NCI-H128 (cell line): ENCODE results near the gene WFDC2.
A peak's percentile ranks its signal among the peaks of the same experiment; 100 is the strongest.

Experiments used
- DNase-seq: peaks from one replicate; lab custom pipeline; 2025; ENCODE audit not compliant: unreplicated experiment; lab: John Stamatoyannopoulos, UW

Gene WFDC2

DNA sequence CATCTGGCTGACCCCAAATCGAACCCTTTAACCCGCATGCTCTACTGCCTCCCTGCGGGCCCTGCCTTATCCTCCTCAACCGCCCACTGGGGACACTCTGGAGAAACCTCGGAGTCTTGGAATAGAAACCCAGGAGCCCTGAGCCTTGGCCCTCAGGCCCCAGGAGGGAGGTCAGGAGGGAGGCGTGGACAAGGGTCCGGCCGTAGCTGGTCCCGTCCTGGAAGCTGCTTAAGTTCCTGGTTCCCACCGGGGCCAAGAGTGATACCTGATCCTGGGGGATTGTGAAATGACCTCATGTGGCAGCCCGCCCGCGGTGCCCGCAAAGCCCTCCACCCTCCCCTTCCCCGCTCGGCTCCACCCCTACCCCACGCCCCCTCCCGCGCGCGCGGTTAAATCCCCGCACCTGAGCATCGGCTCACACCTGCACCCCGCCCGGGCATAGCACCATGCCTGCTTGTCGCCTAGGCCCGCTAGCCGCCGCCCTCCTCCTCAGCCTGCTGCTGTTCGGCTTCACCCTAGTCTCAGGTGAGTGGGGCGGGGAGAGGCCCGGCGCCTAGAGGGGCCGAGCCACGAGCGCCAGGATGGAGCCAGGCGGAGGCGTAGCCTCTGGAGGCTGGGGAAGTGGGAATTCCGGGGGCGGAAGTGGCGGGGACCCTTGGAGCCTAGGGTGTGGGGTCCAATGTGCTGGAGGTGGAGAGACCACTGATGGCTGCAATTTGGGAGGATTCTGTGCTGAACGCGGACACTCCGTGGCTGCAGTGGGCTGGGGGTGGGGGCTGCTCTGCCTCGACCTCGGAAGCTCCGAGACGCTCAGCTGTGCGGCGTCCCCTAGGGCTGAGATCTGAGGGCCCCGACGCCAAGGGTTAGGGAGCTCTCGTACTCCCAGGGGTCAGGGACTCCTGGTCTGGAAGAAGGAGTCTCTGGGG, at the start of gene WFDC2:
Gene WFDC2, plus strand, starts transcription at position 418 of the 926 bp plus-strand sequence. Its CDS starts 29 bp downstream, at position 447.
- DNase-seq = no peak

DNA sequence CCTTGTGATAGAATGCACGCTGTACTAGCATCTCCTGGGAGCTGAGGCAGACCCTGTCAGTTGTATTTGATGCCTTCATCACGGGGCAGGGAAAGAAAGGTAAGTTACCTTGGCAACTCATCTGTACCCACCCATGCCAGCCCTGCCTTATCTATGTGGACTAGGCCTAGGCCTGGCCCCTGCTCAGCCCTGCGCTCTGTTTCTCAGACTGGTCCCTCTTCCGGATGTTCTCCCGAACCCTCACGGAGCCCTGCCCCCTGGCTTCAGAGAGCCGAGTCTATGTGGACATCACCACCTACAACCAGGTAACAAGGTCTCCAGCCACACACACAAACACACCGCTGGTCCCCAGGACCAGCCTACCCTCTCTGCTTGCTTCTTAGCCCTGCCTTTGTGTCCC, 49.4 kb upstream of the WFDC2 start:
- DNase-seq = no peak

DNA sequence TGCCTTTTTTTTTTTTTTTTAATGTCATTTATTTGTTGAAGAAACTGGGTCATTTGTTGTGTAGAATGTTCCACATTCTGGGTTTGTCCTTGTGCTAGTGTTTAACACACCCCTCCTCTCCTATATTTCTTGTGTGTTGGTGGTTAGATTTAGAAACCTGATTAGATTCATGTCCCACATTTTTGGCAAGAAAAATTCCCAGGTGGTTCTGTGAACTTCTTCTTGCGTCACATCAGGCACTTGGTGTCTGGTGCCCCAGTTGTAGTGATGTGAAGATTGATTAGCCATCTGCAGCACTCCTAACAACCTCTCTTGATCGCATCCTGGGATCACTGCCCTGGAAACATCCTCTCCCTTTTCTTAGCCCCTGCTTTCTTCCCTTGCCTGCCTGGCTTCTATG, 45.9 kb upstream of the WFDC2 start:
- no peak for DNase-seq

- no peak for DNase-seq
These were observed 44.0 kb upstream of the WFDC2 start for GRCh38 chr20:45425561-45425960.

GRCh38 chr20:45426320-45427016, 43.1 kb upstream of the WFDC2 start:
- no peak for DNase-seq

DNA sequence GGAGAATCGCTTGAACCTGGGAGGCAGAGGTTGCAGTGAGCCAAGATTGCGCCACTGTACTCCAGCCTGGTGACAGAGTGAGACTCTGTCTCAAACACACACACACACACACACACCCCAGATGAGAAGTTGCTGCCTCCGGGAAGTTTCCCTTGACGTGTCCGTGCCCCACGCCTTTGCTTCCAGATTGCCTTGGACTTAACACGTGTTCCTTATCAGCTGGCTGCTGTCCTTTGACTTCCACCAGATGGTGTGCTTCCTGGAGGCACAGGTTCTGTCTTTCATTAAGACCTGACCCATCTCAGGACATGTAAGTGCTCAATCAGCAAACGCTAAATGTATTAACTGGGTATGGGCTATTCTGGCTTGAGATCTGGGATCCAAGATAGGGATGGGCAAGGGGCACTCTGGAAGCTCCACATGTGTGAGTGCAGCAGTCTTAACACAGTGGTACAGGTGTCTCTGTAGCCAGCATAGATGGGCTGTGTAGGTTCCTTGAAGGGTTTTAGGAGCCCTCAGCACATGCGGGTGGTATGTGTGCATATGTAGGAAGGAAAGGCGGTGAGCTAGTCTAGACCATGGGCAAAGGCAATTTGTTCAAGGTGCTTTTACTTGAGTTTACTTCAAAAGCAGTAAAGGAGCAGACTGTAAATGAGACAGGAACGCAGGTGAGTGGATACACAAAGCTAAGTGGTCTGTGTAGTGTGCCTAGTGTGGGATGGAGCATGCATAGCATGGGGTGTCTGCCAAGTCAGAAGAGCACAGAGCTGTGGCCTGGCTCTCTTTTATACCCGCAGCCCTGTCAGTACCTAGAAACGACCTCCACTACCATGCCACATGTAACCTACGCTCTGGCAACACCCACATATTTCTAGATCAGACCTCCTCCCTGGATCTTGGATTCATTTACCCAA, 42.1 kb upstream of the WFDC2 start:
- DNase-seq = no peak

DNA sequence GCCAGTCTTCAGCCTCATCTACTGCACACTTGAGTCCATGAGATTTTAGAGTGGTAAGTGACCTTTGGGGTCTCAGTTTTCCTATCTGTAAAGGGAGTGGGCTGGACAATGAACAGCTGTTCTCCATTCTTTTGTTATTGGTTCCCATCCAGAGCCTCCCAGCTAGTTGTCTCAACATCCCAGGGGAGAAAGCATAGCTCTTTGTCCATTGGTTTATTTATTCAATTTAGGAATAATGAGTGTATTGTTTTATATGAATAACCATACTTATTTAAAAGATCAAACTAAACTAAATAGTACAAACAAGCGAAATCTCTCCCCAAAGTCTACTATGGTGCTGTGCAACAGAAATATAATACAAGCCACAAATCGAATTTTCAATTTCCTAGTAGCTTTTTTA, 39.9 kb upstream of the WFDC2 start:
- DNase-seq = no peak

- no peak for DNase-seq
These were observed 37.3 kb upstream of the WFDC2 start for GRCh38 chr20:45432294-45432693.

DNA sequence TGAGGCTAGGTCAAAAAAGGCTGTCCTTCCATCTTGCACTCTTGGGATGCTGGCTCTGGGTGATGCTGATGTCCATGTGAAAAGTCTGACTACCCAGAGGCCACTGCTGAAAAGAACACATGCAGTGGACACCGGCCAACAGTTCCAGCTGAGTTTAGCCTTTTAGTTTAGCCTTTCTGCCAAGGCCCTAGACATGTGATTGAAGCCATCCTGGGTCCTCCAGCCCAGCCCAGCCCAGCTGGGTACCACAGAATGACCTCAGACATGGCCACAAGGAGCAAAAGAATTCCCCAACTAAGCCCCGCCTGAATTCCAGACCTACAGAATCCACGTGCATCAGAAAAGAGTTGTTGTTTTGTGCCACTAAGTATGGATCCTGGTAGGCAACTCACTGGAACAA, 36.2 kb upstream of the WFDC2 start:
- no peak for DNase-seq

GRCh38 chr20:45433976-45434375, 35.6 kb upstream of the WFDC2 start:
- DNase-seq = no peak

DNA sequence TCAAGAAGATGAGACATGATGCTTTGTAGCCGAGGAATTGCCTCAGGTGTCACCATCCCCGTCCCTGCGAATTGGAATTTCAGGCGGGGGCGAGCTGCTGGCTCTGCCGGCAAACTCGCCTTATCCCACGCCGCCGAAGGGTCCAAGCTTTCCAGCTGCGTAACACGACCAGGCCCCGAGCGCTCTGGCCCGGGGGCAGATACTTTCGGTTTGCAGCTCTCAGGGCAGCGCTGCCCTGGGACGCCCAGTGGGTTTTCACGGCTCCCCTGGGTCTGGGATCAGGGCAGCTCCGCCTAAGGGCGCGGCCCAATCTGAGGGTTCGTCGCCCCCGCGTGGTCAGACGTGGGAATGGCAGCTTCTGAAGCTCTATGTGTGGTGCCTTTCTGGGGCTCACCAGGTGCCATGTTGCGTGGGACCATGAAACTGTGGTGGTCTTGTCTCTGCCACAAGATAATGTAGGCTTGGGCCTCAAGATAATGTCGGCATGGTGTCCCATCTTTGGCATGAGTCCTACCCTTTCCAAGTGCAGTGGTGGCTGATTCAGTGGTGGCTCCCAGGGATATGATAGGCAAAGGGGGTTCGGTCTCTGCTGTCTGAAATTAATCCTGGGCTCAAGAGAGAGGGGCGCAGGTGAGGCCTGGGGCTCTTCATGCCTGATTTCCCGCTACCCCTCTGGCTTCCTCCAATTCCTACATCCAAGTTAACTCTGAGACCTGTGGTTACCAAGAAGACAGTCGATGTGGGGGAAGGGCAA, 32.6 kb upstream of the WFDC2 start:
- peak; percentile 74 for DNase-seq

GRCh38 chr20:45440424-45440823, 29.1 kb upstream of the WFDC2 start:
- no peak for DNase-seq

GRCh38 chr20:45440891-45441685, 28.5 kb upstream of the WFDC2 start:
- DNase-seq = no peak

GRCh38 chr20:45441746-45442145, 27.8 kb upstream of the WFDC2 start:
- DNase-seq = no peak

GRCh38 chr20:45444050-45444449, 25.5 kb upstream of the WFDC2 start:
- DNase-seq = no peak

DNA sequence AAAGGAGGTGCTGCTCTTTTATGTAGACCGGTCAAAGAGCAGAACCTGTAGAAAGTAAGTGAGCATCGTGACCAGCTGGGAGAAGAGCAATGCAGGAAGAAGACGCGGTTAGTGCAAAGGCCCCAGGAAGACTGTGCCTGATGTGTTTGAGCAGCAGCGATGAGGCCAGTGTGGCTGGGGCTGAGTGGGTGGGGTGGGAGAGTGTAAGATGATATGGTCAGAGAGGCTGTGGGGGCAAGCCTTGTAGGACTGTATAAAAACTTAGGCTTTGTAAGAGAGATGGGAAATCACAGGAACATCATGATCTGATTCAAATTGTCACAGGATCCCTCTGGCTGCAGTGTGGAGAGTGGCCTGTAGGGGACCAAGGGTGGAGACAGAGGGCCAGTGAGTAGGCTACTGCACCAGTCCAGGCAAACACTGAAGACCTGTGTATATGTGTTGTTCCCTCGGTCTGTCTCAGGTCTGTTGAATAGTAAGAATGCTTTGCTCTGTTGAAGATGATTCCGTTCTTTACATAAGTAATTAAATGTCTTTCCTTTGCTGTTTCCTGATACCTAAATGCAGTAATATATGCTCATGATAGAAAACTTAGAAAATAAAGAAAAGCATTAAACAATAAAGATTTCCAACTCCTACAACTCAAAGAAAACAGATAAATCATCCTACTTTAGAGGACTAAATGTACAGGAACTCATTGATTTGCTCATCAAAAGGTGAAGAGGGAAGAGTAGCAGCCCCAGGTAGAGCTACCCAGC, 23.6 kb upstream of the WFDC2 start:
- no peak for DNase-seq

GRCh38 chr20:45448270-45448669, 21.3 kb upstream of the WFDC2 start:
- no peak for DNase-seq

DNA sequence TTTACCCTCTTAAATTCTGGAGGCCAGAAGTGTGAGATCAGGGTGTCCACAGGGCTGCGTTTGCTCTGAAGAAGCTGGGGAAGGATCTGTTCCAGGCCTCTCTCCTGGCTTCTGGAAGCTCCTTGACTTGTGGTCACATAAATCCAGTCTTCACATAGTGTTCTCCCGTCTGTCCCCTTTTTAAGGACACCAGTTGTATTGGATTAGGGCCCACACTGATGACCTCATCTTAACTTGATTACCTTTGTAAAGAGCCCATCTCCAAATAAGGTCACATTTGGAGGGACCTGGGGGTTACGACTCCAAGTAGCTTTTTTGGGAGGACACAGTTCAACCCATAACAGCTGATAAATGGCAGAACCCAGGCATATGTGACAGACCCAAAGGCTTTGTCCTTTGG, 20.0 kb upstream of the WFDC2 start:
- no peak for DNase-seq
